HG02981 (cell line): ENCODE data around the gene RSPRY1.

Source experiments
- ATAC-seq: cut with Tn5 transposase; IDR thresholded peaks from one replicate; pipeline ENCODE4 v1.9.1; 2021; ENCODE audit warnings: mild to moderate bottlenecking, moderate library complexity; ENCODE audit not compliant: unreplicated experiment

RSPRY1 gene

GRCh38 chr16:57185945-57186871, at the start of gene RSPRY1, which contains the start of gene PSME3IP1:
TSS of gene RSPRY1 (plus strand) at chr16:57186329. CDS start at chr16:57204659, 18,330 bp downstream.
TSS of gene PSME3IP1 (minus strand) at chr16:57186039. CDS start at chr16:57173854, 12,185 bp downstream.
- peak; percentile 89 for ATAC-seq

DNA sequence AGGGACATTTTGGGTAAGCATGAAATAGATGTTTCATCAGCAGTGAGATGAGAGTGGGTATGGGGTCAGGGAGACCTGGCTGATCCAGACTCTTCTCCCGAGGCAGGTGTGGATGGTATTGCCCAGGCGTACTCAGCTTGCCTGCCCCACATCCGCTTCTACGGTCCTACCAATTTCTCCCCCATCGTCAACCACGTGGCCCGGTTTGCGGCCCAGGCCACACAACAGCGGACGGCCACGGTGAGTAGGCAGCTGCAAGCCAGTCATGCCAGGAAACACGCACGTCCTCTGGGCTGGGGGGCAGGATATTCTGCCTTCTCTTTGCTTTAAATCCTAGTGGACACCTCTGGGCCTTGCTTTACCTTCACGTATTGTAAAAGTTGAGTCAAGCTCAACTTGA, 49.1 kb upstream of the RSPRY1 start:
- ATAC-seq, result no peak

DNA sequence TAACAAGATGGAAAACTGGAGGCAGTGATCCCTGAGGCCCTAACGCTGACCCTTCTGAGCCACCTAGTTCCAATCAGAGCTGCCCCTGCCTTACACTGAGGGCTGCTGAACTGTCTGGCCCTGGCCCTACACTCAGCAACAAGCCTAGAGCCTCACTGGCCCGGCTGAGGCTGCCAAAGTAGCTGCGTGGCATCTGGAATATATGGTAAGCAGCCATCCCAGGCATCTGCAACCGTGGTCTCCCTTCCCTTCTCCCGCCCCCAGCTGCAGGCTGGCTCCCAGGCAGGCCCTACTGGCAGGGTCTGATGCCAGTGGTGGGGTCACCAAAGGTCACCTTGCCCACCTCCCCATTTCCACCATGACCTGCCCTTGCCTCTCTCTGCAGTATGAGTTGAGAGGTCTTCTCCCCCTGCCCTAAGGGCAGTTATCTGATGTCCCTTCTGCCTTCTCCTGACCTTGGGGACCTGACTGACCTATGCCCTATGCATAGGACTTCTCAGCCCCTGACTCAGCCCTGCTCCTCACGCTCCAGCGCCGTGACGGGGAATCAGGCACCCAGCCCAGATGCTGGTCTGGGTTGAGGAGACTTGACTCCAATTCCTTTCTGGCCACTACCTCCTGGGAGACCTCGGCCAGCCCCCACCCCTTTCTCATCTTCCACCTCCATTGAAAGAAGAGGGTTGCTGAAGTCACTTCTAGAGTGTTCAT, 48.4 kb upstream of the RSPRY1 start:
- ATAC-seq, result no peak

DNA sequence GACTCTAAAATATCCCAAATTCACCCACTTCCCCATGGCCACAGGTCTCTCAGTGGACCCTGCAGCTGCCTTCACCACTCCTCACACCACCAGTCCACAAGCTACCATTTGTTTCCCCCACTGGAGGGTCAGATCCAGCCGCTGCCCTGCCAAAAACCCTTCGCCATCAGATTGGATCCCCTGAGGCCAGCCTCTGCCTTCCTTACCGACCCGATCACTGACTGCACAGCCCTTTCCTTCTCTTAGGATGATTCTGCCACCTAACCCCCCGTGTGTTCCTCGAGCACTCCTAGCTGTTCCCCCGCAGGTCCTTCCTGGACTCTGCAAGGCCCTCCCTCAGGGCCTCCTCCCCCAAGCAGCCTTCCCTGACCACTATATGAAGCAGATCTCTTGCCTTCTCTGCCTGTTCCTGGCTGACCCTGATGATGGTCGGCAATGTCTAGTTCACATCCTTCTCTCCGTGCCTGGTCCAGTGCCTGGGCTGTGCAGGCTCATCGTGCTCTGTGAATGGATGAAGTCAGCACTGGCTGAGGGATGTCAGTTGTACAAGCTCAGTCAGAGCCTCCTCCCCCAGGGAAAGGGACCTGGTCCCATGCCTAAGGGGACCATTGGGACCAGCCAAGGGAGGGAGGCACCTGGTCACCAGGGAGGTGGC, 47.7 kb upstream of the RSPRY1 start:
- ATAC-seq, result no peak

DNA sequence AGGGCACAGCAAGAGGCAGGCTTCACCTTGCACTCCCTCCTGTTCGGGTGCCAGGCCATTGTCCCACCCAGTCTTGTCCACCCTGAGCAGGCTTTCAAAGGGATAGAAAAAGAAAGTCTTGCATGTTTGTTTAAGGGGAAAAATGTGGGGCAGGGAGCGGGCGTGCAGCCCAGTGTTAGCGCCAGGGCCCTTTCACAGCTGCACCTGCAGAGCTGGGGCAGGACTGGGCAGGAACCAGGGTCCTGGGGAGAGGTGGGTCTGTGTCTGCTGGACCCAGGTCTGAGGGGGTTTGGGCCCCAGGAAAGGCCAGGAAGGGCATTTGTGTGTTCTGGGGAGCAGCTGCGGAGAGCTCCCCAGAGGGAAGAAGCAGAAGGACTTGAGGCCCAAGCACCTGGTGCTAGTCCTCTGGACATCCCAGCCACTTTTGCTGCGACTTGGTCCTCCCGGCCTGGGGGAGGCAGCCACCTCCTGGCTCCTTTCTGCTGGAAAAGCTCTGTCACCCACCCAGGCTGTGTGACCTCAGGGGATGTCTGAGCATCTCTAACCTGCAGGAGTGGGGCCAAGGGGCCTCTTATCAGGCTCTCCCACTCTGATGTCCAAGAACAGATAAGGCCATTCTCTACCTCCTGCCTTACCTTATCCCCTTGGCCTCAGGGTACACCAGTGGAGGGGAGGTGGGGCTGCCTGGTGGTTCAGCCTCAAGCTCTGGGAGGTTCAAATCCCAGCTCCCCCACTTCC, 45.0 kb upstream of the RSPRY1 start:
- no peak for ATAC-seq

DNA sequence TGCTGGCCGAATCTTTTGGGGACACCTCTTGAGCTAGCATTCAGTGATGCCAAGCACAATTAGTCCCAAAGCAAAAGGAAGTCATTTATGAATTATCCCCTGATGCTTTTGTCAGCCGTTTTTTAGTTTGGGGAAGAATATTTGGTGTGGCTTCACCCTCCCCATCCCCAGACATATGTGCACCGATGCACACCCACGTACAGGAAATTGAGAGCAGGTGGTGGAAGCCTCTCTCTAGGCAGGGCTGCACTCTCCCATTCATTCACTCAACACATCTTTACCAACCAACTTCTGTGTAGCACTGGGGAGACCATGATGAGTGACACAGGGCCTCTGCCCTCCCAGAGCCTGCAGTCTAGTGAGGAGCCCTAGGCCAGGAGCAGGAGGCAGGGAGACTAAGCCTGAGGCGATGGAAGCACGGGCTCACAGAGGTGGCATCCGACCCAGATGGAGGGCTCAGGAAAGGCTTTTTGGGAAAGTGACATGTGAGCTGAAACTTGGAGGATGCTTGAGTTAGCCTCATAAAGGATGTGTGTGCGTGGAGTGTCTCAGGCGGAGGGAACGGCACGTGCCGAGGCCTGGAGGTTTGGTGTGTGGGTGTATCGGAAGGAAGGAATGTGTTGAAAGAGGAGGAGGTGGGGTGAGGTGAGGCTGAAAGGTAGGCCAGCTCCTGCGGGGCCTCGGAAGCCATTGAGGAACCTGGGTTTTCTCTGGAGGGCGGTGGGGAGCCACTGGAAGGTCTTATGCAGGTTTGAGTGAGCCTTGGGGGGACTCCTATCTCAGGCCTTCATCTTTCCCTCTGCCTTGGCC, 44.1 kb upstream of the RSPRY1 start:
- no peak for ATAC-seq

GRCh38 chr16:57143149-57143921, 42.8 kb upstream of the RSPRY1 start:
- ATAC-seq, result no peak

GRCh38 chr16:57144027-57144426, 42.1 kb upstream of the RSPRY1 start:
- no peak for ATAC-seq

- ATAC-seq, result no peak
These were observed 40.8 kb upstream of the RSPRY1 start for GRCh38 chr16:57145046-57146021.

- ATAC-seq, result no peak
These were observed 40.0 kb upstream of the RSPRY1 start for GRCh38 chr16:57146040-57146647.

DNA sequence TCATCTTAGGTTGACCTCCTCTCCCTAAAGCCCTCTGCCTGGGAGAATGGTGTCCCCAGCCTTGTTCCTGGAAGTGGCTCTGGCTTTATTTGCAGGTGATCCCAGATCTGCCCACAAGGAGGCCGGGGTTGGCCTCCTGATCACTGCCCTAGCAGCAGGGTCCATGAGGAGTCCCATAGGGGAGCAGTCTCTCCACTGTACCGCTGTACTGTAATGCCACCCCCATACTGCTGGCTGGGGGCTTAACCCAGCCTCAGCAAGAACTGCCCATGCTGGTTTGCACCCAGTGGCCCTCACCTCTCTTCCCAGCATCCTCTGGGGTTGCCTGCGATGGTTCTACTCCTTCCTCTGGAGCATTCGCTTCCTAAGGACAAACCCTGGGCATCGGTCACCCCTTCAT, 39.4 kb upstream of the RSPRY1 start:
- ATAC-seq, result no peak

GRCh38 chr16:57147381-57148221, 38.5 kb upstream of the RSPRY1 start:
- ATAC-seq, result no peak

- no peak for ATAC-seq
These were observed 37.6 kb upstream of the RSPRY1 start for GRCh38 chr16:57148481-57148880.

- ATAC-seq, result no peak
These were observed 36.7 kb upstream of the RSPRY1 start for GRCh38 chr16:57149391-57149790.

GRCh38 chr16:57150682-57151330, 35.3 kb upstream of the RSPRY1 start:
- no peak for ATAC-seq

GRCh38 chr16:57151369-57151768, 34.8 kb upstream of the RSPRY1 start:
- no peak for ATAC-seq
